ENCODE results near the gene NACA.

DNA sequence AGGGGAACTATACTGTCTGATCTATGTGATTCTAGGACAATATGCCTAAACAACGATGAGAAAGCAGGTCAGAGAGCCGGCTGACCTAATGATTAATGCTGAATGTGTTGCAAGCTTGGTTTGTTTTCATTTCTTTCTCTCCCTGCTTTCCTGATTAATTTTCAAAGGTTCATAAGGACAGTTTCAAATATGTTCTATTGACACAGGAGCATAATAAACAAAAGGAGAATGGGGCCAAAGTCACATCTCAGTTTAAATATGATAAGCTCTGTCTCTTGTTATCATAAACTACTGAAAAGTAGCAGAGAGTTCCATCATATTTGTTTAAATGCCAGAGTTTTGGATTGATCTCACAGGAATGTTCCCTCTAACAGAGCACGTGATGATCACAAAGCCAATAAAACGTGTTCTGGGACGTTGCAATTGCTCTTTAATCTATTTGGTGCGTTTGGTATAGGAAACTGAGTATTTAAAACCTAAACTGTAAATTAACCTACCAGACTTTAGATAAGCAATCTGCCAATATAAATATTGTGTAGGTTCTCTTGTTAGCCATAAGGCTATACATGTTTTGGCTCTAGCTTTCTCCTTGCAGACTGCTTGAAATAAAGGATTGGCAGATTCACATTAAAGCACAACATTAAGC lies 34.3 kb upstream of the NACA start:
- TF ChIP-seq POLR2A (IDR thresholded peaks at IDR 0.05) (no peak), POLR2AphosphoS5 (IDR thresholded peaks at IDR 0.05) (no peak)
- TF ChIP-seq, protein P1, sequence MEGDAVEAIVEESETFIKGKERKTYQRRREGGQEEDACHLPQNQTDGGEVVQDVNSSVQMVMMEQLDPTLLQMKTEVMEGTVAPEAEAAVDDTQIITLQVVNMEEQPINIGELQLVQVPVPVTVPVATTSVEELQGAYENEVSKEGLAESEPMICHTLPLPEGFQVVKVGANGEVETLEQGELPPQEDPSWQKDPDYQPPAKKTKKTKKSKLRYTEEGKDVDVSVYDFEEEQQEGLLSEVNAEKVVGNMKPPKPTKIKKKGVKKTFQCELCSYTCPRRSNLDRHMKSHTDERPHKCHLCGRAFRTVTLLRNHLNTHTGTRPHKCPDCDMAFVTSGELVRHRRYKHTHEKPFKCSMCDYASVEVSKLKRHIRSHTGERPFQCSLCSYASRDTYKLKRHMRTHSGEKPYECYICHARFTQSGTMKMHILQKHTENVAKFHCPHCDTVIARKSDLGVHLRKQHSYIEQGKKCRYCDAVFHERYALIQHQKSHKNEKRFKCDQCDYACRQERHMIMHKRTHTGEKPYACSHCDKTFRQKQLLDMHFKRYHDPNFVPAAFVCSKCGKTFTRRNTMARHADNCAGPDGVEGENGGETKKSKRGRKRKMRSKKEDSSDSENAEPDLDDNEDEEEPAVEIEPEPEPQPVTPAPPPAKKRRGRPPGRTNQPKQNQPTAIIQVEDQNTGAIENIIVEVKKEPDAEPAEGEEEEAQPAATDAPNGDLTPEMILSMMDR (IDR thresholded peaks at IDR 0.05): no peak

Measured in upper lobe of left lung (tissue), 4 donors.